NCI-H510A (cell line): ENCODE data around the gene SGO2.
"Not testable (repeated sequence)": the region's sequence is repeated elsewhere in the genome, so short reads cannot be mapped to it uniquely, and the experiment has no call there.

Experiments used
- DNase-seq: peaks from one replicate; lab custom pipeline; 2025; lab: John Stamatoyannopoulos, UW

Gene SGO2

GRCh38 chr2:200592406-200593075 is 66.5 kb downstream of the SGO2 start:
- no peak for DNase-seq

- DNase-seq = no peak
Measured at GRCh38 chr2:200593905-200594304, 67.9 kb downstream of the SGO2 start.

- DNase-seq = no peak
Measured at GRCh38 chr2:200595913-200596312, 69.9 kb downstream of the SGO2 start.

DNA sequence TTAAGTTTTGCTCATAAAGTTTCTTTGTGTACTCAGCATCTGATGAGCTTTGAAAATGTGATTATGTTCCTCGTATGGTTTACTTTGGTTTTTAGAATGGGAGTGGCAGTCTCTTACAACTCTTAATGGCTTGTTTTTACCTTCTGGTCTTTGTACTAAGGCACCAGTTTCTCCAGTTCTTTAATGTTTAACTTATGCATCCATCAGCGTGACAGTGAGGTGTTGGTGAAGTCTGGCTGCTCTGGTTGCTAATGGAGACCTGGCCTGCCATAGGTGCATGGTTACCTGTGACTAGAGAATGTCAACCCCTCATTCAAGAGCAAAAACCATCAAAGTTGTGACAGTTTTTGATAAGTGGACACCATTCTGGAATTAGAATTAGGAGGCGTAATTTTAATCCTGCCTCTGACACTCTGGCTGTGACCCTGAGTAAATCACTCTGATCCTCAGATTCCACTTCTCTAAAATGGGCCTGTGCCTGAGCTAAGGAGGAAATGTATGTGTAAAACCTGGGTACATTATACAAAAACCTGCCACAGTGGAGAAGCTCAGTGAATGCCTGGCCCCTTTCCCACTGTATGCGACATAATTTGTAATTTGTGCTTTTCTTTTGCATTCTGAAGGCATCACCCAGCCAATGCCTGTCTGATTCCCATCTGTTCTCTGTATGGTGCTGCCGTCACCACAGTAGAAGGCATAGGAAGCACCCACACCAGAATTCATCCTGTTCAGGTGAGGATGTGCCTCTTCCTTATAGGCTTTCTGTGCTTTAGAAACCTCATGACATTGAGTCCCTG is 71.0 kb downstream of the SGO2 start:
- no peak for DNase-seq

DNA sequence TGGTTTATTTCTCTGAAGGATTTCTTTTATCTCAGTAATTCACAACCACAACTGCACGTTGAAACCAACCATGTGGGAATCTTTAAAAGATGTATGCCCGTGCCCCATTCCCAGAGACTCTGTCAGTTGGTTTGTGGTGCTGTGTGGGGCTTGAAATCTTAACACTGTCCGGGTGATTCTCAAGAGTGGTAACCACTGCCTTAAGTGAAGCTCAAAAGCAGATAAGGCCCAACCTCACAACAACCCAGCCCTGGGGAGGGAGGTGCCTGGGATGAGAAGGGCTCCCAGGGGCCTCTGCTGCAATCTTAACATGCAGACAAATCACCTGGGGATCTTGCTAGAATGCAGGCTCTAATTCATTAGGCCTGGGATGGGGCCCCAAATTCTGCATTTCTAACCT is 73.2 kb downstream of the SGO2 start:
- DNase-seq = no peak

- DNase-seq = no peak
Measured at GRCh38 chr2:200600549-200601225, 74.7 kb downstream of the SGO2 start.

DNA sequence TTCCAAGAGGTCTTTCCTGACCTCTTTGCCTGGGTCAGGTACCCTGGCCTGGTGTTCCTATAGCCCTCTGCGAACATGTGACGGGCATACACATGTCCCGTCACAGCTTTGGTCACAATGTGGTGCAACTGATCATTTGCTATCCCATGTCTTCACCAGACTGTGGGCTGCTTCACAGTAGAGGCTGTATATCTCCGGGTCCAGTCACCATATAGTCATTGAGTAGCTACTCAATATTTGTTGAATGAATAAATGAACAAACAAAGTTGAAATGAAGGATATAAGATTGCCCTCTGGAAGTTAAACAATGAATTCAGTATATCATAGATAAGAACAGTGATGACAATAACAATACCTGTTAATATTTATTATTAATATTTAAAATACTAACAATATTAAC is 76.6 kb downstream of the SGO2 start:
- no peak for DNase-seq

- DNase-seq = no peak
Measured at GRCh38 chr2:200603972-200604371, 78.0 kb downstream of the SGO2 start.

DNA sequence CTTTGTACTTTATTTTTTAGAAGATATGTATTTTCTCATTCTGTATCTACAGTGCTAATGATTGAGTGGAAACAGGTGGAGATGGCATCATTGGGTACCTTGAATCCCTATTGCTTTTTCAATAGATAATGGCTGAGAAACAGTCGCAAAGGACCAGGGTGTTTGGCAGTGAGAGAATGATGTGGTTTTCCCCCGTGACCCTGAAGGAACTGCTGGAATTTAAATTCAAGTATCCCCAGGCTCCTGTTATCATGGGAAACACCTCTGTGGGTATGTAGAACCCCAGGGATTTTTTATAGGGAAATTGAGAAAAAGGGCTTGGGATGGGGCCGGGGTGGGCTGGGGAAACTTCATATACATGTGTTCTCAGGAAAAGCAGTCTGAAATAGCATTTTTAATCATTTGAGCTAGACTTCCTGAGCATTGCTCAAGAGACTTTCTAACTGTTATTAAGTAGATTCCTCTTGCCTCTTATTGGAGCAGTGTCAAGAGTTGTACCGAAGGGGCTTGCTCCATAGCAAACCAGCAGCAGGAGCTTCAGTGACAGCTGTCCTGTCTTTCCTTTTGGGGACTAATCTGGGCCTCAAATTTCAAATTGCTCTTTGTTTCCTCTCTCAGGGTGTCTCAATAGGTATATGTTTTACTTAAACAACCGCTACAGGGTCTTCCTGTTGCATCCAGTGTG is 78.7 kb downstream of the SGO2 start:
- DNase-seq = no peak

GRCh38 chr2:200608341-200609027 is 82.5 kb downstream of the SGO2 start:
- DNase-seq = no peak

DNA sequence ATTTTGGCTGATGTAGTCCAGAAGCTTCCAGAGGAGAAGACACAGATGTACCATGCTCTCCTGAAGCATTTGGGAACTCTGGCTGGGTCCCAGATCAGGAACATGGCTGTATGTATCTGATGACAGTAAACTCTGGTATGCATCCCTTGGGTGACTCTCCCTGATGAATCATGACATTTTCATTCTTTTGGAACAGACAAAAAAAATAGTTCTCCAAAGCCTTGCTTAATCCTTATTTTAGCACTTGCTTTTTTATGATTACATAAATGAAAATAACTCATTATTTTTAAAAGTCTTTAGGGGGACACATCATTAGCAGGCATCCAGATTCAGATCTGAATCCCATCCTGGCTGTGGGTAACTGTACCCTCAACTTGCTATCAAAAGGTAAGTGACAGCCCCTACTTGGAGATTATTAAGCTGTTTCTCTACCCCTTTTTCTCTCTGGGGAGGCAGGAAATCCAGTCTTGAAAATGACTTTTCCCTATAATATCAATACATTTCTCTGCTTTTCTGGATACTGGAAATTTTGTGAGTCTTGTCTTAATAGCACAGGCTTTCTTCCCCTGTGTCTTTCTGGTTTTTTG is 83.1 kb downstream of the SGO2 start:
- no peak for DNase-seq

- DNase-seq = not testable (repeated sequence)
Measured at GRCh38 chr2:200610217-200610616, 84.2 kb downstream of the SGO2 start.

DNA sequence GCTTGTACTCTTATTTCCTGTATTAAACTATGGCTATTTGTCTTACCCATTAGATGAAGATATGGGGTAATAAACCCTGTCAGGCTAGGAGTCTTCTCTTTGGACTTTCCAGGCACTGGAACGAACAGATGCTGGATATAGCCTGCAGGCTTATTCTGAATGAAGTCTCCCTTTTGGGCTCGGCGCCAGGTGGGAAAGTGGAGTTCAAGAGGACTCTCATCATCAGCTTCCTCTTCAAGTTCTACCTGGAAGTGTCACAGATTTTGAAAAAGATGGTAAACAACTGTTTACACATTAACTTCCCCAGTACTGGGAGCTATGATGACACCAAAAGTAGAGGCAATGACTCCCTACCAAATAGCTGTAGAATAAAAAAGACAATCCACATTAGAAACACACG is 87.7 kb downstream of the SGO2 start:
- DNase-seq = no peak

DNA sequence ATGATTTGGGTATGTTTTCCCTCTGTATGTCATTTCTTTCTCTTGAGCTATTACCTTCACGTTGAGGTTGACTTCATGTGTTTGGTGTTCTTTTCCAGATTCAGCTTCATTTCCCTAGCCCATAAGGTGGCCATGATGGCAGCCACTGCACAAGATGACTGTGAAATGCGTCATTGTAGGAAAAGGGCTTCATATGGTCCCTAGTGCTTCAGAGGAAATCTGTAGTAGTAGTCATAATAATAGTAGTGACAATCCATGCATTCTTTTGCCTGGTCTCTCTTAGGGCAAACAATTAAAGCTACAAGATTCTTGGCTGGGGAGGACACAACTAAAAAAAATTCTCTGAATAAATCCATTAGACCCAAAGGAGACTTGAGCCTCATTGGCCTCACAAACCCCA is 88.2 kb downstream of the SGO2 start:
- DNase-seq = no peak

DNA sequence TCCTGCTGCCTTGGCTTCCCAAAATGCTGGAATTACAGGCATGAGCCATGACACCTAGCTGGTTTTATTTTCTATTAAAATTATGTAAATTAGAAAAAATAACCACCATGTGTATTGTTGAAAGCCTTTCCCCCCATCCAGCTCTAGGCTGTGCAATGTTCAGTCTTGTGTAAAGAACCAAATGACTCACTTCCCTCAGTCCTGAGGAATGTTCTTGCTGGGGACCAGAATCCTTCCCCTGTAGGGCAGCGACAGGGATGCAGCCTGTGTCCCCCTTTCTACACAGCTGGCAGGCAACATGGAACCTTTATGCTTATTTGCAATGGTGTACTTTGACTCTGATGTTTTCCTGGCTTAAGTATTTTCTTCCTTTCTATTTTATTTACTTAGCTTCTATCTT is 89.2 kb downstream of the SGO2 start:
- no peak for DNase-seq

DNA sequence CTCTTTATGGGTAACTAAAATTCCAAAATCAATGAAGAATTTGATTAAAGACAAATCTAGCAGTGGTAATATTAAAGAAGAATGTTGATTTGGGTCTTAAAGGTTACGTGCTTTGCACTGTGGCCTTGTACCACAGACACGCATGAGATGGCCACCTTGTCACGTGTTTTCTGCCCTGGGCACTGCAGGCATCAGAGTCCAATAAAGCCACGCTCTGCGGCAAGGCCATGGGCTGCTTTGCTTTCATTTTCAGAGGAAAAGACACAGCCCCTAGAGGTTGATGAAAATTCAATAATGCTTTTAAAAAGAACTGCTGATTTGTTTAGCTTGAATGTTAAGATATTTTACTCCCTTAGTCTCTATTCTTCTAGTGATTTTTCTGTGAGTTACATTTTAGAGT is 90.2 kb downstream of the SGO2 start:
- no peak for DNase-seq

DNA sequence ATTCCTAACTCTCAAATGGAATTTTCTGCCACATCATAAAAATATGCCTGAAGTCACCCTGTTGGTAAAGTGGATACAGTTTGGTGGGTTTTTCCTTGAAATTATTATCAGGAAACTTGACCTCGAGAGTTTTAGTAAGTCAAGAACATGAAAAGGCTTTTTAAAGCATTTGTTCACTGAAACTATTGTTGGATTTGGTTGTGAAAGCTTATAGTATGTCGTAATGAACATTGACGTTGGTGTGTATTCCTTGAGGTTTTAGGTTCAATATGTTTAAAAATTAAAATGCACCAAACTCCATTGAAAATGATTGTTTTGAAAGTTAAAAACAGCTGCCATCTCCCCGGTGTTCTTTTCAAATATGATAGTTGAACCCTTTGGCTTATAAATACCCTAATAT is 90.6 kb downstream of the SGO2 start:
- no peak for DNase-seq

DNA sequence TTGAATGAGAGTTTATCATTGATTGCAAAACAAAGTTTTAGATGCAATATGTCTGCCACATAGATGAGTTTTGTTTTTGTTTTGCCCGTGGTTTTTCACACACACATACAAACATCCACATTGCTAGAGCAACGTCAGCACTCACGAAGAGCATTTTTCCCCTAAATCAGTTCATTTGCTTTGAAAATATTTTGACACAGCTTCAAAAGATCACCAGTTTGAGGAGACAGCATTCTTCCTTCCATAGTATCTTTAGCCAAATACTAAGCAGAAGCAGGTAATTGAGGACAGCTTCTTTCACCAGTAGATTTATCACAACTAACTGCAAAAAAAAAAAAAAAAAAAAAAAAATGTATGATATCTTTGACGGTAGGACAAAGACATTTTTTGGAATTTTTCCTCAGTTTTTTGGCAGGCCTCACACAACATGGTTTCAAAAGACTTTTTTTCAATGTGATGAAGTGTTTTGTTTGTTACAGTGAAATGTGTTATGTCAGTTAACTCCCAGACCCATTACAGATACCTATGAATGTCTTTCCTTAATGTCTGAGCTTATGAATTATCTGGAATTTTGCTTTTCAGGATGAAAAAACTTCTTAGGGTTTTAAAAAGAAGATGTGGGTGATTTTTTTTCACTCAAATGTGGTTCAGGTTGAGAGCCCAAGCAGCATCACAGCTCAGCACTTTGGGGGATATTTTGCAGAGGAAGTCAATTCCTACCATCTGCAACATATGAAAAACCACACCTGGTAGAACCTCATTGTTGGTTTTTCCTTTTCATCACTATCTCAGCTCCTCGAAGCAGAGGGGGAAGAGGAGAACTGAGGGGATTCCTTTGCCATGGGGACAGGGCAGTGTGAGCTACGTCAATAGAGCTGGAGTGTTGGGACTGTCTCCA is 91.4 kb downstream of the SGO2 start:
- no peak for DNase-seq

DNA sequence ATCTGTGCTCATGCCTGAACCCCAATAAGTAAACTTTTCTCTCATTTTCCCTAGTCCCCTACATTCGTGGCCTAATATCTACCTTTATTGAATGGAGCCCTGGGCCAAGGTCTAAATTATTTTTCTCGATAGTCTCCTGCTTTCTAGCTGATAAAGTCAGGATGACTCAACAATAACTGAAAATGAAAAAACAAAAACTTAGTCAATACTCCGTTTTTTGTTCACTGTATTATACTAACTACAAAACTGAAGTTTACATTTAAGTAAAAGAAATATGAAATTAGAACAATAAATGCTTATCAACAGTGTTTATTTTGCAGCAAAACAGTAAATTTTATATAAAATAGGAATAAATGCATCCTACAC is 92.0 kb downstream of the SGO2 start:
- DNase-seq = no peak

DNA sequence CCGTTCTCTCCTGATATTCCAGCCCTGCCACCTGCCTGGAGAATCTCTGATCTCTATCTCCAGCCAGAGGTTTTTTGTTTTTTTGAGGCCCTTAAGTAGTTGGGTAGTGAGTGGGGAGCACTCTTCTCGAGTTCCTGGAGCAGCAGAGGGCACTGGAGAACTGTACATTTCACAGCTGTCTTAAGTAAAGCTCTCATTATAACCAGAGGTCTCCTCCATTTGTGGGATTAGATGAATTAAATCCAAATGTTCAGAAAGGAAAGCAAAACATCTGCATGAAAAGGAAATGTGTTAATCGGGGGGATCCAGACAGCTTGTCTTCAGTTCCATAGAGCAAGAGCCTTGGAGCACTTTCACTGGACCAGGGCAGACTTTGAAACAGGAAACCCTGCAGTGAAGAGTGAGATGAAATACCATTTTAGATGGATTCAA is 92.6 kb downstream of the SGO2 start:
- DNase-seq = no peak

- no peak for DNase-seq
Measured at GRCh38 chr2:200619279-200619678, 93.3 kb downstream of the SGO2 start.
